Fibroblast of lung (primary cell): Measurements from ENCODE around the gene TMEM178B.

Source experiments
- CTCF ChIP-seq, 2 donors: IDR thresholded peaks in 1 of 2; conservative IDR thresholded peaks in 1 of 2; 1 replicate in 1 of 2; 2 replicates in 1 of 2; pipeline ENCODE4 v1.5.1; 2011 to 2012; ENCODE audit warnings: low read length in 2 of 2, control low read depth in 1 of 2, inconsistent platforms in 1 of 2, low read depth in 1 of 2, mild to moderate bottlenecking in 1 of 2
- EZH2 ChIP-seq: IDR thresholded peaks from 2 replicates; pipeline ENCODE4 v1.5.1; 2012; ENCODE audit warnings: low read length, control low read depth, mild to moderate bottlenecking; ENCODE audit errors: missing control alignments

DNA sequence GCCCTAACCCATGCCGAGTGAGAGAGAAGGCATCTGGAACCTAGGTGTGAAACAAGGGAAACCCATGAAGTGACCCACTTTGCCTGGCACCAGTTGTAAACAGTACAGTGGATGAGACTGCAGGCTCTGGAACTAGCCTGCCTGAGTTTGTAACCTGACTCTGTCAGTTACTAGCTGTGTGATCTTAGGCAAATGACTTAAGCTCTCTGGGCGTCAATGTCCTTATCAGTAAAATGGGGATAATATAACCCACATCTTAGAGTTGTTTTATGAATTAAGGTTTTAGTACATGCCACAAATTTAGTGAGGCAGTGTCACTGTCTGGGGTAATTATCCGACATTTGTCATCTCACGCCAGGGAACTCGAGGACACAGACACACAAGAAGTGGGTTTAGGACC is 394.5 kb downstream of the TMEM178B start:
- TF ChIP-seq CTCF (conservative IDR thresholded peaks at IDR 0.05 in 1 of 2, IDR thresholded peaks at IDR 0.05 in 1 of 2; ENCODE audit: low read depth in 1 of 2, low read length in 2 of 2), result no peak
- TF ChIP-seq EZH2, result no peak
